Mesodermal cell (in vitro differentiated cells): ENCODE results near the gene ADAMTS17.
"Not testable (repeated sequence)": the region's sequence is repeated elsewhere in the genome, so short reads cannot be mapped to it uniquely, and the experiment has no call there.

Source experiments
- H3K27ac ChIP-seq: 2 replicates; pipeline ENCODE4 v1.7.0; 2013; ENCODE audit warnings: mild to moderate bottlenecking, low read depth, low read length, moderate library complexity; ENCODE audit not compliant: severe bottlenecking
- H3K36me3 ChIP-seq: 2 replicates; pipeline ENCODE4 v1.7.1; 2013; ENCODE audit warnings: mild to moderate bottlenecking, low read length, moderate library complexity; ENCODE audit not compliant: control insufficient read depth, insufficient read depth
- H3K4me1 ChIP-seq: one replicate; pipeline ENCODE4 v1.7.1; 2013; ENCODE audit warnings: mild to moderate bottlenecking, low read length; ENCODE audit not compliant: insufficient read depth, control insufficient read depth, poor library complexity, severe bottlenecking
- H3K4me3 ChIP-seq: 2 replicates; pipeline ENCODE4 v1.7.0; 2013; ENCODE audit warnings: low read length, control low read depth, mild to moderate bottlenecking; ENCODE audit not compliant: insufficient read depth, poor library complexity, severe bottlenecking; ENCODE audit errors: extremely low read depth
- H3K9me3 ChIP-seq: 2 replicates; pipeline ENCODE4 v1.7.1; 2013; ENCODE audit warnings: mild to moderate bottlenecking, low read length, moderate library complexity; ENCODE audit not compliant: control insufficient read depth
- WGBS, 2 experiments: methylation state at CpG; one replicate each; pipeline ENCODE4 v1.1.5; 2013; ENCODE audit warnings: missing lambda C conversion rate in 2 of 2; ENCODE audit not compliant: insufficient coverage in 2 of 2; 5-methylcytosine and 5-hydroxymethylcytosine counted together

Gene ADAMTS17

DNA sequence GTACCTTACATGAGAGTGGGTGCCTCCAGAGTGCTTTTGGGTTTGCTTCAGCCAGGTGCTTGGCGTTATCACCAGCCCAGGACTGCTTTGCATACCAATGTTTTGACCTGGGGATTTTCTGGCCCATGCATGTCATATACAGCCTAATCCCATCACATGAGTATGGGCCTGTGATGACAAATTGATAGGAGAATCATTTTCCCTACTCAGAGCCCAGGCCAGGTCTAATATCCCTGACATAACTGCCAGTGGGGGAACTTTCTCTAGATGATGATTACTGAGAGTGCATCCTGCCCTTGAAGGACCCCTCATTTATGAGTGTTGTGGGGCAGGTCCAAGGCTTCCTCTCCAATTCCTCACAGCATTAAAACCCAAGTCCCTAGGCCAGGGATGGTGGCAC is 411.1 kb downstream of the ADAMTS17 start:
- H3K4me1 ChIP-seq, result no peaks in the 10 kb centered on the region
- WGBS, 2 experiments, result no CpG with 5 or more reads among the region's 1 CpG
- H3K4me3 ChIP-seq, result no peak overlapping the region

DNA sequence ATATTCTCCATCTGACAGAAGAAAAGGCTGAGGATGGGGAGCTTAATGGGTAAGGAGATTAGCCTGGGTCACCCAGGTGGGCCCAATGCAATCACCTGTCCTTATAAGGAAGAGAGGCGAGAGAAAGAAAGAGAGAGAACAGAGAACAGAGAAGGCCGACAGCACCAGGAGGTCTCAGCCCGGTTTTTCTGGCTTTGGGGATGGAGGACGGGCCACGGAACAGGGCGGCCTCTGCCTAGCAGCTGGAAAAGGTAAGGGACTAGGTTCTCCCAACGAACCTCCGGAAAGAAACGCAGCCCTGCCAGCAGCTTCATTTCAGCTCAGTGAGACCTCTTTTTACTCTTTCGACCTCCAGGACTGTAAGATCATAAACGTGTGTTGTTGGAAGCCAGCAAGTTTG is 412.5 kb downstream of the ADAMTS17 start:
- H3K27ac ChIP-seq, result no peak overlapping the region
- no peak overlapping the region for H3K4me3 ChIP-seq
- H3K9me3 ChIP-seq, result no peaks in the 10 kb centered on the region
- WGBS, 2 experiments, result 47 to 48% methylated on average over 10 of the region's 11 CpGs
- H3K36me3 ChIP-seq, result no peaks in the 10 kb centered on the region
- no peaks in the 10 kb centered on the region for H3K4me1 ChIP-seq

More for the DNA sequence above, 411.1 kb downstream of the ADAMTS17 start:
- H3K27ac ChIP-seq, result no peak overlapping the region
- H3K9me3 ChIP-seq, result no peaks in the 10 kb centered on the region
- no peaks in the 10 kb centered on the region for H3K36me3 ChIP-seq

DNA sequence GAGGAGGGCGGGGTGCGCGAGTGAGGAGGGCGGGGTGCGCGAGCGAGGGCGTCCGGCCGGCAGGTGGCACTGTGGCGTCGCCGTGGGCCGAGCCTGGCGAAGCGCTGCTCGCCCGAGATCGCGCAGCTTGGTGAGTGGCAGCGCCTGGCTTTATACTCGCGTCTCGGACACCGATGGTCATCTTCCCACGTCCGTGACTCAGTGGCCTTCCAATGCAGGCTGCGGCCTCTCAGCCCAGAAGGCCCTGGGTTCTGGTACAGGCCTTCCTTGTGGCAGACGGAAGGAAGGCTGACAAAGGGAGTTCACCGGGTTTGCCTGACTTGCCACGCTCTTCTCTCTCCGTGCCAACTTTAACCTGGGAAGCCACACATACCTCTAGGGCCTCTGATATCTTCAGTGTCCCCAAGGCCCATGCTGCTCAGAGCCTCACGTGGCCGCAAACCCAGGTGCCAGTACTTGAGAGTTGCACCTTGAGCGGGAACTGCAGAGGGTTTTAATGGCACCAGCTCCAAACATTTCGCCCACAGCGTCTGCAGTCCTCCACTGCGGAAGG is 413.3 kb downstream of the ADAMTS17 start:
- Histone ChIP-seq H3K9me3 (no peaks in the 10 kb centered on the region), H3K4me3 (peak overlapping the region; percentile 39), H3K4me1 (no peaks in the 10 kb centered on the region), H3K36me3 (no peaks in the 10 kb centered on the region), H3K27ac (no peak overlapping the region)
- WGBS, 2 experiments, result 0 to 2% methylated on average over 28 to 33 of the region's 38 CpGs

DNA sequence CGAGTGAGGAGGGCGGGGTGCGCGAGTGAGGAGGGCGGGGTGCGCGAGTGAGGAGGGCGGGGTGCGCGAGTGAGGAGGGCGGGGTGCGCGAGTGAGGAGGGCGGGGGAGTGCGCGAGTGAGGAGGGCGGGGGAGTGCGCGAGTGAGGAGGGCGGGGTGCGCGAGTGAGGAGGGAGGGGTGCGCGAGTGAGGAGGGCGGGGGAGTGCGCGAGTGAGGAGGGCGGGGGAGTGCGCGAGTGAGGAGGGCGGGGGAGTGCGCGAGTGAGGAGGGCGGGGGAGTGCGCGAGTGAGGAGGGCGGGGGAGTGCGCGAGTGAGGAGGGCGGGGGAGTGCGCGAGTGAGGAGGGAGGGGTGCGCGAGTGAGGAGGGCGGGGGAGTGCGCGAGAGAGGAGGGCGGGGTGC is 415.2 kb downstream of the ADAMTS17 start:
- H3K9me3 ChIP-seq, H3K27ac ChIP-seq, H3K36me3 ChIP-seq, H3K4me3 ChIP-seq, H3K4me1 ChIP-seq: not testable (repeated sequence)
- WGBS, 2 experiments, result no CpG with 5 or more reads among the region's 48 CpGs

DNA sequence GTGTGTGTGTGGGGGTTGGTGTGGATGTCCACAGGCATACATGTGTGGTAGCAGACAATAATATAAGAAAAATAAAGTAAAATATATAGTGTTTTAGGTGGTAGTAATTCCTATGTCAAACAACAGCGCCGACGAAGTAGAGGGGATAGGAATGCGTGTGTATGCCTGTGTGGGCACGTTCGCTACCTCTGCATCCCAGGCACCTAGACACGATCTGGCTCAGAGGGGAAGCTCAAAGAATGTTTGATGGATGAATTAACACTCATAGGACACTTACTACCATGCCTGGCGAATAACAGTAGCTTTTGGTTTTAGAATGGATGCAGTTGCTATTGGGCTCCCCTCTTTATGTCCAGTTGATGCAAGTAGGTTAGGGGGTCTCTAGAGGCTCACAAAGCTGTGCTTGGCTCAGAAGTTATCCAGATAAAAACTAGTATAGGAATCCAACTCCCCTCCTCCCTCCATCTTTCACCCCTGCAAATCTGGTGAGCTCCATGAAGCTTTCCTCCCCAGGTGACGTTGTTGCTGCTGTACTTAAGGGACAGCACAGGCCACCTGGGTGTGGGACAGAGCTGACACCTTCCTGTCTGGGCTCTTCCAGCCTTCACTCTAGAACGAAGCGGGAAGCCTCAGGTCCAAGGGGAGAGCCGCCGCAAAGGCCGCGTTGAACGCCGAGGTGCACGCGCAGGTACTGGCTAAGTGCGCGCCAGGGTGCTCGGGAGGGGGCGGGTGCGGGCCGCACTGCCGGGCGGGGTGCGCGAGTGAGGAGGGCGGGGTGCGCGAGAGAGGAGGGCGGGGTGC is 415.9 kb downstream of the ADAMTS17 start:
- Histone ChIP-seq H3K27ac (no peak overlapping the region), H3K4me1 (no peaks in the 10 kb centered on the region), H3K36me3 (no peaks in the 10 kb centered on the region), H3K4me3 (peak overlapping the region; percentile 21), H3K9me3 (no peaks in the 10 kb centered on the region)
- WGBS, 2 experiments, result 42 to 56% methylated on average over 8 to 11 of the region's 33 CpGs

DNA sequence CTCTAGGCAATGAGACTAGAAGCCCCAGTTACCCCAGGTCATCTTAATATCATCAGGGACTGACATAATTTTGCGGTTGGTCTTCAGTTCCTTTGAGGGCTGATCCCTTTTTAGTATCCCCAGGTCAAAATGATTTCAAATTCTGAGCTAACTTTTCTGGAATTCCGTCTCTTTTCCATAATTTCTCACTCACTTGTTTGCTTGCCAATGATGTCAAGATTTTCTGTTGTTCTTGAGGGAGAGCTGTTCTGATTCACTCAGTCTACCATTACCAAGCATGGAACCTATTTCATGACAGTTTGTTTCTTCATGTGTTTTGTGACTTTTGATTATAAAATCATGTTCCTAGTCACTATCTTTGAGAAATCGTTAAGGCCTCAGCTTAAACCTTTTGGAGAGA is 418.1 kb downstream of the ADAMTS17 start:
- H3K4me3 ChIP-seq, result no peak overlapping the region
- no peaks in the 10 kb centered on the region for H3K4me1 ChIP-seq
- H3K36me3 ChIP-seq, result no peaks in the 10 kb centered on the region
- WGBS, 2 experiments, result 90 to 100% methylated on average over 1 of the region's 3 CpGs
- no peaks in the 10 kb centered on the region for H3K9me3 ChIP-seq
- no peak overlapping the region for H3K27ac ChIP-seq
